GM06990 (cell line): ENCODE results near the gene SLC26A6.

Experiments
- DNase-seq: peaks from one replicate; pipeline ENCODE4 v3.0.0-alpha.2; 2011; ENCODE audit not compliant: insufficient read length; ENCODE audit errors: extremely low read depth
- H3K27me3 ChIP-seq: replicated peaks from 2 replicates; pipeline ENCODE4 v1.6.0; 2011; ENCODE audit warnings: low read length; ENCODE audit not compliant: control insufficient read depth, insufficient read depth
- H3K36me3 ChIP-seq: 2 replicates; pipeline ENCODE4 v1.5.1; 2011; ENCODE audit warnings: low read length; ENCODE audit not compliant: control insufficient read depth, insufficient read depth
- H3K4me3 ChIP-seq: replicated peaks from 2 replicates; pipeline ENCODE4 v1.5.1; 2011; ENCODE audit warnings: low read depth, mild to moderate bottlenecking, control low read depth, low read length
- CTCF ChIP-seq: IDR thresholded peaks from 2 replicates; pipeline ENCODE4 v1.5.1; 2011; ENCODE audit warnings: low read length, control low read depth, mild to moderate bottlenecking, inconsistent platforms; ENCODE audit not compliant: insufficient read depth, poor library complexity, severe bottlenecking

Gene SLC26A6

DNA sequence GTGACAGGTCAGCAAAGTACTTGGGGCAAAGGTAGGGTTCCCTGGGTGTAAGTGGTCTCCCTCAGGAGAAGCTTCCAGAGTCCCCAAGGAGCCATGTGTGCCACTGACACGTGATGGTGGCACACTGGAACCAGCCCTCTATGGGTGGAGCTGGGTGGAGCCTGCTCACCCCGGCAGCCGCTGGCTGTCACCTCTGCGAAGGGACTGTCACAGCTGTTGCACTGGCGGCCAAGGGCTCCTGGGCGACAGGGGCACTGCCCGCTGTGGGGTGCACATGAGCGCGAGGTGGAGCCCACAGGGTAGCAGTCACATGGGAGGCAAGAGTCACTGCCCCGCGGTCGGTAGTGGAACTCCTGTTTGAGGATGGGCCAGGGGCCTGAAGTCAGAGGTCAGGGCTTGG is 15.5 kb upstream of the SLC26A6 start:
- Histone ChIP-seq H3K4me3 (no peak overlapping the region), H3K36me3 (no peaks in the 10 kb centered on the region), H3K27me3 (no peaks in the 10 kb centered on the region)
- no peak for DNase-seq
- TF ChIP-seq CTCF, result no peak

- no peak for DNase-seq
- Histone ChIP-seq H3K4me3 (no peak overlapping the region), H3K36me3 (no peaks in the 10 kb centered on the region), H3K27me3 (no peaks in the 10 kb centered on the region)
- TF ChIP-seq CTCF, result no peak
Observed at GRCh38 chr3:48648188-48648850, 13.1 kb upstream of the SLC26A6 start.

GRCh38 chr3:48647714-48648113 is 12.5 kb upstream of the SLC26A6 start:
- Histone ChIP-seq H3K4me3 (no peak overlapping the region), H3K27me3 (no peaks in the 10 kb centered on the region), H3K36me3 (no peaks in the 10 kb centered on the region)
- no peak for TF ChIP-seq CTCF
- no peak for DNase-seq

- H3K4me3 ChIP-seq, result no peak overlapping the region
- no peaks in the 10 kb centered on the region for H3K36me3 ChIP-seq
- no peak for TF ChIP-seq CTCF
- no peak for DNase-seq
- H3K27me3 ChIP-seq, result no peaks in the 10 kb centered on the region
Observed at GRCh38 chr3:48644898-48645760, 9.9 kb upstream of the SLC26A6 start.

DNA sequence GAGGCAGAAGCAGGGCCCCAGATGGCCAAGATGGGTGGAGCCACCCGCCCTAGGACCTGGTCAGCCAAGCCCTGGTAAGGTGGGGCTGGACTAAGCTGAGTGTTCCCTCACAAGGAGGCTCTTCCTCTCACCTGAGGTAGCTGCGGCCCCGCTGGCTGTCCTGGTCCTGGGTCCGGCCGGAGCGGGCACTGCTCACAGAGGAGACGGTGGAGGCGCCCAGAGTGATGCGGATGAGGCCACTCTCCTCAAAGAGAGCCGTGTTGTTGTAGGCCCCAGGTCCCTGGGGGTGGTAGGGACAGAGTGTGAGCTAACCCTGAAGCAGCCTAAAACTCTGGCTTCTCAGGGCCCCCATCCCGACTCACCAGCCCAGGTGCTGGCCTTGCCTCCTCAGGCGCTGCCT is 7.3 kb upstream of the SLC26A6 start:
- no peak for TF ChIP-seq CTCF
- no peaks in the 10 kb centered on the region for H3K27me3 ChIP-seq
- H3K36me3 ChIP-seq, result no peaks in the 10 kb centered on the region
- DNase-seq, result no peak
- no peak overlapping the region for H3K4me3 ChIP-seq
